Neuronal stem cell (in vitro differentiated cells): Measurements from ENCODE around the gene NR2F6. TPM values are rescaled to one million over a fixed set of nuclear protein-coding genes. Genes with fewer than 3 reads are reported as not detected.

ENCODE experiments used
- DNase-seq: peaks from one replicate; pipeline ENCODE4 v3.0.0-alpha.2; 2013; ENCODE audit warnings: low spot score
- H2AFZ ChIP-seq: one replicate; pipeline ENCODE4 v1.6.1; 2013; ENCODE audit warnings: mild to moderate bottlenecking, low read length, inconsistent platforms
- H2AK5ac ChIP-seq: 2 replicates; pipeline ENCODE4 v1.6.1; 2013; ENCODE audit warnings: low read depth, mild to moderate bottlenecking, inconsistent platforms, low read length, moderate library complexity, mixed read lengths
- H2BK120ac ChIP-seq: 2 replicates; pipeline ENCODE4 v1.6.1; 2013; ENCODE audit warnings: low read depth, mild to moderate bottlenecking, inconsistent platforms, low read length, moderate library complexity, mixed read lengths
- H2BK12ac ChIP-seq: one replicate; pipeline ENCODE4 v1.6.1; 2013; ENCODE audit warnings: low read length, inconsistent platforms
- H2BK15ac ChIP-seq: 2 replicates; pipeline ENCODE4 v1.6.1; 2013; ENCODE audit warnings: mild to moderate bottlenecking, low read length, inconsistent platforms, mixed read lengths
- H2BK5ac ChIP-seq: one replicate; pipeline ENCODE4 v1.6.1; 2013; ENCODE audit warnings: inconsistent platforms, mild to moderate bottlenecking, low read length, moderate library complexity
- H3K14ac ChIP-seq: one replicate; pipeline ENCODE4 v1.6.1; 2013; ENCODE audit warnings: low read length, inconsistent platforms
- H3K18ac ChIP-seq: 2 replicates; pipeline ENCODE4 v1.6.1; 2013; ENCODE audit warnings: low read length, inconsistent platforms
- H3K23ac ChIP-seq: 2 replicates; pipeline ENCODE4 v1.6.1; 2013; ENCODE audit warnings: low read depth, mild to moderate bottlenecking, mixed read lengths, low read length, inconsistent platforms; ENCODE audit not compliant: poor library complexity
- H3K27ac ChIP-seq: replicated peaks from 3 replicates; pipeline ENCODE4 v1.5.1; 2013; ENCODE audit warnings: low read length, inconsistent platforms
- H3K27me3 ChIP-seq, 3 experiments: 2 replicates each; pipeline ENCODE4 v1.6.1; 2013; ENCODE audit warnings: low read length in 3 of 3, mild to moderate bottlenecking in 2 of 3, inconsistent platforms in 1 of 3, low read depth in 1 of 3, mixed read lengths in 1 of 3, moderate library complexity in 1 of 3; ENCODE audit not compliant: control insufficient read depth in 3 of 3, insufficient read depth in 3 of 3
- H3K36me3 ChIP-seq, 2 donors: replicated peaks in 1 of 2; 2 replicates each; pipeline ENCODE4 v1.6.1; 2013; ENCODE audit warnings: low read length in 2 of 2; ENCODE audit not compliant: control insufficient read depth in 2 of 2, insufficient read depth in 2 of 2
- H3K4ac ChIP-seq: 2 replicates; pipeline ENCODE4 v1.6.1; 2013; ENCODE audit warnings: inconsistent platforms, mild to moderate bottlenecking, low read length, moderate library complexity
- H3K4me1 ChIP-seq, 2 donors: 1 replicate in 1 of 2; 2 replicates in 1 of 2; pipeline ENCODE4 v1.6.1; 2013; ENCODE audit warnings: low read length in 2 of 2, low read depth in 1 of 2; ENCODE audit not compliant: control insufficient read depth in 2 of 2, insufficient read depth in 1 of 2
- H3K4me2 ChIP-seq: one replicate; pipeline ENCODE4 v1.6.1; 2013; ENCODE audit warnings: mild to moderate bottlenecking, low read length, inconsistent platforms; ENCODE audit not compliant: insufficient read depth, poor library complexity, severe bottlenecking
- H3K4me3 ChIP-seq, 2 donors: 2 replicates each; pipeline ENCODE4 v1.5.1; 2013; ENCODE audit warnings: low read length in 2 of 2, mild to moderate bottlenecking in 2 of 2, inconsistent platforms in 1 of 2, moderate library complexity in 1 of 2
- H3K79me1 ChIP-seq: one replicate; pipeline ENCODE4 v1.6.1; 2013; ENCODE audit warnings: low read depth, mild to moderate bottlenecking, inconsistent platforms, low read length, moderate library complexity
- H3K9ac ChIP-seq: one replicate; pipeline ENCODE4 v1.6.1; 2013; ENCODE audit warnings: mild to moderate bottlenecking, low read depth, low read length, inconsistent platforms; ENCODE audit not compliant: poor library complexity
- H3K9me3 ChIP-seq, 2 donors: replicated peaks in 1 of 2; 2 replicates each; pipeline versions ENCODE3 to v1.6.1; 2013; ENCODE audit warnings: low read length in 2 of 2, mild to moderate bottlenecking in 2 of 2, inconsistent platforms in 1 of 2, low read depth in 1 of 2, mixed read lengths in 1 of 2, moderate library complexity in 1 of 2; ENCODE audit not compliant: control insufficient read depth in 2 of 2, insufficient read depth in 1 of 2
- H4K8ac ChIP-seq: one replicate; pipeline ENCODE4 v1.6.1; 2013; ENCODE audit warnings: low read depth, mild to moderate bottlenecking, inconsistent platforms, low read length, moderate library complexity
- H4K91ac ChIP-seq: one replicate; pipeline ENCODE4 v1.6.1; 2013; ENCODE audit warnings: low read length, low read depth, mild to moderate bottlenecking, inconsistent platforms; ENCODE audit not compliant: poor library complexity
- WGBS, 2 donors: extraction: QIAGEN DNeasy Blood & Tissue Kit; methylation state at CpG; one replicate each; pipeline ENCODE4 v1.1.7; 2013; ENCODE audit warnings: missing lambda C conversion rate in 2 of 2, mixed read lengths in 1 of 2; ENCODE audit not compliant: insufficient read length in 2 of 2, insufficient replicate concordance in 1 of 2; ENCODE audit errors: extremely low coverage in 2 of 2; 5-methylcytosine and 5-hydroxymethylcytosine counted together
- polyA plus RNA-seq, 2 experiments: library from polyadenylated mRNA; stranded (reverse); fragments of 200-250 nt; gene quantifications; one replicate each; pipeline ENCODE4 v1.2.3, GENCODE V29; 2013

NR2F6 gene
- 34.2 TPM for polyA plus RNA-seq (2013, experiment 1 of 2)
- 34.5 TPM for polyA plus RNA-seq (2013, experiment 2 of 2)

GRCh38 chr19:17245535-17245984, at the start of gene NR2F6:
Gene NR2F6 (minus strand): TSS chr19:17245919. CDS start chr19:17245220, 699 bp downstream.
- H2BK12ac ChIP-seq = peak within 1 kb of the TSS; percentile 90
- H3K27ac ChIP-seq = peak within 1 kb of the TSS; percentile 88
- H3K18ac ChIP-seq = peak within 1 kb of the TSS; percentile 95
- H3K9me3 ChIP-seq = no peaks in the 10 kb centered on the region
- no peak within 1 kb of the TSS for H3K14ac ChIP-seq
- peak within 1 kb of the TSS; percentile 98 for H3K23ac ChIP-seq
- H3K4ac ChIP-seq = peak within 1 kb of the TSS; percentile 48
- H3K9ac ChIP-seq = peak within 1 kb of the TSS; percentile 95
- DNase-seq = no peak
- H3K27me3 ChIP-seq = peaks cover 0 to 2% (median 0%) of the 10 kb centered on the region in 3 experiments
- peak within 1 kb of the TSS; percentile 75 for H2BK5ac ChIP-seq
- peaks cover 17% of the 10 kb centered on the region for H3K79me1 ChIP-seq
- peaks cover 28 to 42% of the 10 kb centered on the region in 2 donors for H3K4me1 ChIP-seq
- no peak within 1 kb of the TSS for H2BK120ac ChIP-seq
- no peak within 1 kb of the TSS for H4K8ac ChIP-seq
- peak within 1 kb of the TSS; percentile 99 for H2AK5ac ChIP-seq
- peak within 1 kb of the TSS; percentile 90 for H2AFZ ChIP-seq
- peak within 1 kb of the TSS; percentile 80 for H2BK15ac ChIP-seq
- H3K36me3 ChIP-seq = peaks cover under 1 to 11% of the 10 kb centered on the region in 2 donors
- no CpG with 5 or more reads among the region's 72 CpGs for WGBS, 2 donors
- H4K91ac ChIP-seq = no peak within 1 kb of the TSS
- peak within 1 kb of the TSS; percentile 91 to 92 for H3K4me3 ChIP-seq
- H3K4me2 ChIP-seq = peak within 1 kb of the TSS; percentile 97

- Histone ChIP-seq H3K14ac (no peak overlapping the region), H3K4me3 (peak overlapping the region in 1 of 2 donors; percentile 65), H3K9me3 (peaks cover 6 to 8% of the 10 kb centered on the region in 2 donors), H3K9ac (peak overlapping the region; percentile 77), H2BK12ac (no peak overlapping the region), H3K4me2 (no peak overlapping the region), H2BK120ac (no peak overlapping the region), H3K4ac (no peak overlapping the region), H2BK5ac (no peak overlapping the region), H3K4me1 (peaks cover 0 to 2% of the 10 kb centered on the region in 2 donors), H3K23ac (peak overlapping the region; percentile 75), H2BK15ac (peak overlapping the region; percentile 59), H3K36me3 (peaks cover 12 to 29% of the 10 kb centered on the region in 2 donors), H2AFZ (no peak overlapping the region), H2AK5ac (peak overlapping the region; percentile 24), H3K27ac (no peak overlapping the region), H3K27me3 (no peaks in the 10 kb centered on the region), H4K8ac (no peak overlapping the region), H3K79me1 (peaks cover 8% of the 10 kb centered on the region), H3K18ac (no peak overlapping the region), H4K91ac (peak overlapping the region; percentile 30)
- no CpG with 5 or more reads among the region's 48 CpGs for WGBS, 2 donors
- no peak for DNase-seq
Measured at GRCh38 chr19:17294051-17294891, 48.6 kb upstream of the NR2F6 start.

- no peak overlapping the region for H3K4me3 ChIP-seq
- WGBS, 2 donors = no CpG with 5 or more reads among the region's 14 CpGs
- H3K23ac ChIP-seq = peak overlapping the region; percentile 75
- H2BK5ac ChIP-seq = no peak overlapping the region
- no peaks in the 10 kb centered on the region for H3K27me3 ChIP-seq
- H3K9ac ChIP-seq = no peak overlapping the region
- peaks cover 0 to 2% of the 10 kb centered on the region in 2 donors for H3K4me1 ChIP-seq
- H3K18ac ChIP-seq = no peak overlapping the region
- DNase-seq = no peak
- H3K4ac ChIP-seq = no peak overlapping the region
- no peak overlapping the region for H3K4me2 ChIP-seq
- H3K79me1 ChIP-seq = peaks cover 8% of the 10 kb centered on the region
- no peak overlapping the region for H3K14ac ChIP-seq
- H2BK120ac ChIP-seq = no peak overlapping the region
- H3K27ac ChIP-seq = no peak overlapping the region
- no peak overlapping the region for H4K91ac ChIP-seq
- no peak overlapping the region for H2BK12ac ChIP-seq
- H2BK15ac ChIP-seq = no peak overlapping the region
- H2AFZ ChIP-seq = no peak overlapping the region
- H4K8ac ChIP-seq = no peak overlapping the region
- peaks cover 12 to 25% of the 10 kb centered on the region in 2 donors for H3K36me3 ChIP-seq
- H2AK5ac ChIP-seq = no peak overlapping the region
- peaks cover 6 to 8% of the 10 kb centered on the region in 2 donors for H3K9me3 ChIP-seq
Measured at GRCh38 chr19:17293605-17294004, 47.9 kb upstream of the NR2F6 start.
